Activated naive CD4-positive, alpha-beta T cell treated with Interleukin-2 at 50 U/mL for 16 hours (primary cell): ENCODE data around the gene ZBTB4.

Experiments
- DNase-seq: peaks from one replicate; pipeline ENCODE4 v3.0.0-alpha.2; 2020

Gene ZBTB4

GRCh38 chr17:7468804-7469389 is 10.5 kb downstream of the ZBTB4 start:
- DNase-seq: no peak

GRCh38 chr17:7468290-7468689 is 11.1 kb downstream of the ZBTB4 start:
- no peak for DNase-seq

GRCh38 chr17:7467498-7467897 is 11.9 kb downstream of the ZBTB4 start:
- no peak for DNase-seq

GRCh38 chr17:7466639-7467341 is 12.6 kb downstream of the ZBTB4 start:
- no peak for DNase-seq

- no peak for DNase-seq
Observed at GRCh38 chr17:7466318-7466638, 13.2 kb downstream of the ZBTB4 start.

GRCh38 chr17:7465597-7466275 is 13.7 kb downstream of the ZBTB4 start:
- no peak for DNase-seq

- DNase-seq: no peak
Observed at GRCh38 chr17:7464081-7464480, 15.3 kb downstream of the ZBTB4 start.

GRCh38 chr17:7463372-7463846 is 16.0 kb downstream of the ZBTB4 start:
- DNase-seq: no peak

GRCh38 chr17:7462474-7463371 is 16.7 kb downstream of the ZBTB4 start:
- DNase-seq: no peak

- no peak for DNase-seq
Observed at GRCh38 chr17:7460850-7461660, 18.4 kb downstream of the ZBTB4 start.

- DNase-seq: no peak
Observed at GRCh38 chr17:7459961-7460545, 19.4 kb downstream of the ZBTB4 start.

- DNase-seq: no peak
Observed at GRCh38 chr17:7448461-7448860, 31.0 kb downstream of the ZBTB4 start.

GRCh38 chr17:7445619-7445968 is 33.8 kb downstream of the ZBTB4 start:
- DNase-seq: peak; percentile 36

- DNase-seq: no peak
Observed at GRCh38 chr17:7444682-7445618, 34.5 kb downstream of the ZBTB4 start, which contains the start of gene CHRNB1. CHRNB1 (plus strand) TSS chr17:7445061; CDS start chr17:7445128, 67 bp downstream.

- no peak for DNase-seq
Observed at GRCh38 chr17:7443499-7444485, 35.6 kb downstream of the ZBTB4 start.

GRCh38 chr17:7442142-7442541 is 37.3 kb downstream of the ZBTB4 start:
- no peak for DNase-seq

GRCh38 chr17:7441266-7441665 is 38.2 kb downstream of the ZBTB4 start:
- DNase-seq: no peak

- DNase-seq: peak; percentile 23
Observed at GRCh38 chr17:7440834-7441195, 38.6 kb downstream of the ZBTB4 start.

- peak; percentile 18 for DNase-seq
Observed at GRCh38 chr17:7440113-7440833, 39.2 kb downstream of the ZBTB4 start.
